ENCODE results near the gene GSN. TPM values are rescaled to one million over a fixed set of nuclear protein-coding genes. Genes with fewer than 3 reads are reported as not detected.
A peak's percentile ranks its signal among the peaks of the same experiment; 100 is the strongest.

Gene GSN
- total RNA-seq, 1 experiment from 2014 or later: 333 TPM

- no peak for DNase-seq (ENCODE audit: low spot score)
- in situ Hi-C loops (cut with HindIII; ENCODE audit: low sequenced_read_pairs): no loop called here
These were observed 63.6 kb downstream of the GSN start for GRCh38 chr9:121331549-121331948.

GRCh38 chr9:121331992-121332685, 64.2 kb downstream of the GSN start:
- in situ Hi-C loops (cut with HindIII; ENCODE audit: low sequenced_read_pairs): no loop called here
- no peak for DNase-seq (ENCODE audit: low spot score)

- no peak for DNase-seq (ENCODE audit: low spot score)
- in situ Hi-C loops (cut with HindIII; ENCODE audit: low sequenced_read_pairs): no loop called here
These were observed 66.2 kb downstream of the GSN start for GRCh38 chr9:121333950-121334773.

GRCh38 chr9:121336665-121337064, 68.7 kb downstream of the GSN start:
- in situ Hi-C loops (cut with HindIII; ENCODE audit: low sequenced_read_pairs): no loop called here
- no peak for DNase-seq (ENCODE audit: low spot score)

GRCh38 chr9:121339437-121339836, 71.5 kb downstream of the GSN start:
- no peak for DNase-seq (ENCODE audit: low spot score)
- in situ Hi-C loops (cut with HindIII; ENCODE audit: low sequenced_read_pairs): no loop called here

- in situ Hi-C loops (cut with HindIII; ENCODE audit: low sequenced_read_pairs): no loop called here
- DNase-seq (ENCODE audit: low spot score): no peak
These were observed 72.9 kb downstream of the GSN start for GRCh38 chr9:121340676-121341392.

- in situ Hi-C loops (cut with HindIII; ENCODE audit: low sequenced_read_pairs): no loop called here
- peak; percentile 22 for DNase-seq (ENCODE audit: low spot score)
These were observed 76.2 kb downstream of the GSN start for GRCh38 chr9:121344184-121344583.

GRCh38 chr9:121345070-121345469, 77.1 kb downstream of the GSN start:
- DNase-seq (ENCODE audit: low spot score): no peak
- in situ Hi-C loops (cut with HindIII; ENCODE audit: low sequenced_read_pairs): no loop called here

GRCh38 chr9:121348221-121348620, 80.3 kb downstream of the GSN start:
- in situ Hi-C loops (cut with HindIII; ENCODE audit: low sequenced_read_pairs): no loop called here
- no peak for DNase-seq (ENCODE audit: low spot score)

- in situ Hi-C loops (cut with HindIII; ENCODE audit: low sequenced_read_pairs): no loop called here
- DNase-seq (ENCODE audit: low spot score): no peak
These were observed 81.0 kb downstream of the GSN start for GRCh38 chr9:121349009-121349408.

- no peak for DNase-seq (ENCODE audit: low spot score)
- in situ Hi-C loops (cut with HindIII; ENCODE audit: low sequenced_read_pairs): no loop called here
These were observed 82.1 kb downstream of the GSN start for GRCh38 chr9:121350036-121350435.

GRCh38 chr9:121350993-121351561, 83.1 kb downstream of the GSN start:
- peak; percentile 39 for DNase-seq (ENCODE audit: low spot score)
- in situ Hi-C loops (cut with HindIII; ENCODE audit: low sequenced_read_pairs): no loop called here

GRCh38 chr9:121353241-121354061, 85.5 kb downstream of the GSN start:
- DNase-seq (ENCODE audit: low spot score): no peak
- in situ Hi-C loops (cut with HindIII; ENCODE audit: low sequenced_read_pairs): no loop called here

- in situ Hi-C loops (cut with HindIII; ENCODE audit: low sequenced_read_pairs): no loop called here
- no peak for DNase-seq (ENCODE audit: low spot score)
These were observed 86.2 kb downstream of the GSN start for GRCh38 chr9:121354141-121354540.

- no peak for DNase-seq (ENCODE audit: low spot score)
- in situ Hi-C loops (cut with HindIII; ENCODE audit: low sequenced_read_pairs): no loop called here
These were observed 86.8 kb downstream of the GSN start for GRCh38 chr9:121354762-121355161.

GRCh38 chr9:121357011-121357410, 89.0 kb downstream of the GSN start:
- DNase-seq (ENCODE audit: low spot score): no peak
- in situ Hi-C loops (cut with HindIII; ENCODE audit: low sequenced_read_pairs): no loop called here

GRCh38 chr9:121358751-121359150, 90.8 kb downstream of the GSN start:
- DNase-seq (ENCODE audit: low spot score): no peak
- in situ Hi-C loops (cut with HindIII; ENCODE audit: low sequenced_read_pairs): no loop called here

- DNase-seq (ENCODE audit: low spot score): no peak
- in situ Hi-C loops (cut with HindIII; ENCODE audit: low sequenced_read_pairs): no loop called here
These were observed 91.7 kb downstream of the GSN start for GRCh38 chr9:121359351-121360294.
